H9 (cell line): Measurements from ENCODE around the gene KCNV2. TPM values are rescaled to one million over a fixed set of nuclear protein-coding genes. Genes with fewer than 3 reads are reported as not detected.

Experiments
- DNase-seq: peaks from one replicate; pipeline ENCODE4 v3.0.0-alpha.2; 2017
- H2AFZ ChIP-seq: one replicate; pipeline ENCODE4 v1.6.1; 2013; ENCODE audit warnings: mild to moderate bottlenecking, low read length, control low read depth, moderate library complexity
- H2AK5ac ChIP-seq: 2 replicates; pipeline ENCODE4 v1.6.1; 2013; ENCODE audit warnings: low read length, control low read depth, mixed read lengths; ENCODE audit not compliant: insufficient read length
- H2BK120ac ChIP-seq: one replicate; pipeline ENCODE4 v1.6.1; 2013; ENCODE audit warnings: low read depth, mild to moderate bottlenecking, low read length, control low read depth, inconsistent platforms; ENCODE audit not compliant: poor library complexity, severe bottlenecking
- H2BK12ac ChIP-seq: 2 replicates; pipeline ENCODE4 v1.6.1; 2013; ENCODE audit warnings: low read length, control low read depth, mixed read lengths, low read depth; ENCODE audit not compliant: insufficient read length
- H2BK15ac ChIP-seq: 2 replicates; pipeline ENCODE4 v1.6.1; 2013; ENCODE audit warnings: low read depth, low read length, control low read depth
- H2BK20ac ChIP-seq: one replicate; pipeline ENCODE4 v1.6.1; 2013; ENCODE audit warnings: low read depth, mild to moderate bottlenecking, low read length, control low read depth, inconsistent platforms; ENCODE audit not compliant: poor library complexity, severe bottlenecking
- H2BK5ac ChIP-seq: 2 replicates; pipeline ENCODE4 v1.6.1; 2013; ENCODE audit warnings: low read length, control low read depth, mixed read lengths; ENCODE audit not compliant: insufficient read length
- H3K14ac ChIP-seq: 2 replicates; pipeline ENCODE4 v1.6.1; 2013; ENCODE audit warnings: low read length, control low read depth; ENCODE audit not compliant: insufficient read depth
- H3K18ac ChIP-seq: 2 replicates; pipeline ENCODE4 v1.6.1; 2013; ENCODE audit warnings: low read depth, mild to moderate bottlenecking, mixed read lengths, low read length, control low read depth; ENCODE audit not compliant: insufficient read length
- H3K23ac ChIP-seq: 2 replicates; pipeline ENCODE4 v1.6.1; 2013; ENCODE audit warnings: low read length, control low read depth, mixed read lengths, low read depth; ENCODE audit not compliant: insufficient read length
- H3K23me2 ChIP-seq: 2 replicates; pipeline ENCODE4 v1.6.1; 2013; ENCODE audit warnings: low read depth, mild to moderate bottlenecking, mixed read lengths, low read length, control low read depth; ENCODE audit not compliant: insufficient read length, poor library complexity, severe bottlenecking
- H3K27ac ChIP-seq: 2 replicates; pipeline ENCODE4 v1.5.1; 2013; ENCODE audit warnings: low read length, control low read depth, mixed read lengths, low read depth; ENCODE audit not compliant: insufficient read length
- H3K27me3 ChIP-seq: 2 replicates; pipeline ENCODE4 v1.6.1; 2013; ENCODE audit warnings: low read length, control low read depth, inconsistent platforms; ENCODE audit not compliant: insufficient read depth
- H3K4ac ChIP-seq: 2 replicates; pipeline ENCODE4 v1.6.1; 2013; ENCODE audit warnings: low read depth, mild to moderate bottlenecking, control low read depth, inconsistent platforms, low read length, moderate library complexity
- H3K4me1 ChIP-seq: 2 replicates; pipeline ENCODE4 v1.6.1; 2013; ENCODE audit warnings: low read length, control low read depth, inconsistent platforms; ENCODE audit not compliant: insufficient read depth
- H3K4me2 ChIP-seq: 2 replicates; pipeline ENCODE4 v1.6.1; 2013; ENCODE audit warnings: low read length, control low read depth, mixed read lengths; ENCODE audit not compliant: insufficient read length, insufficient read depth
- H3K56ac ChIP-seq: 2 replicates; pipeline ENCODE4 v1.6.1; 2013; ENCODE audit warnings: low read depth, mild to moderate bottlenecking, mixed read lengths, low read length, control low read depth; ENCODE audit not compliant: insufficient read length
- H3K79me1 ChIP-seq: 2 replicates; pipeline ENCODE4 v1.6.1; 2013; ENCODE audit warnings: low read depth, mild to moderate bottlenecking, moderate library complexity, low read length, control low read depth, inconsistent platforms; ENCODE audit not compliant: insufficient read depth, poor library complexity, severe bottlenecking
- H3K79me2 ChIP-seq: 2 replicates; pipeline ENCODE4 v1.6.1; 2013; ENCODE audit warnings: low read length, control low read depth, inconsistent platforms; ENCODE audit not compliant: insufficient read depth
- H3K9ac ChIP-seq: 2 replicates; pipeline ENCODE4 v1.6.1; 2013; ENCODE audit warnings: low read length, control low read depth, mixed read lengths; ENCODE audit not compliant: insufficient read length; ENCODE audit errors: extremely low read depth
- H3K9me3 ChIP-seq: one replicate; pipeline ENCODE4 v1.6.1; 2013; ENCODE audit warnings: low read depth, low read length, inconsistent platforms; ENCODE audit not compliant: control insufficient read depth
- H3T11ph ChIP-seq: one replicate; pipeline ENCODE4 v1.6.1; 2013; ENCODE audit warnings: mild to moderate bottlenecking, low read length, control low read depth, inconsistent platforms
- H4K20me1 ChIP-seq: one replicate; pipeline ENCODE4 v1.6.1; 2013; ENCODE audit not compliant: control insufficient read depth, insufficient read length, insufficient read depth
- H4K5ac ChIP-seq: 2 replicates; pipeline ENCODE4 v1.6.1; 2013; ENCODE audit warnings: low read depth, mild to moderate bottlenecking, mixed read lengths, low read length, control low read depth; ENCODE audit not compliant: insufficient read length
- H4K8ac ChIP-seq: replicated peaks from 2 replicates; pipeline ENCODE4 v1.6.1; 2013; ENCODE audit warnings: low read length, control low read depth, mixed read lengths, low read depth; ENCODE audit not compliant: insufficient read length
- H4K91ac ChIP-seq: 2 replicates; pipeline ENCODE4 v1.6.1; 2013; ENCODE audit warnings: low read depth, mild to moderate bottlenecking, moderate library complexity, mixed read lengths, low read length, control low read depth; ENCODE audit not compliant: insufficient read length
- H3K27ac Mint-ChIP-seq, 3 experiments: 2 replicates in 2 of 3; 3 replicates in 1 of 3; pipeline ENCODE4 v1.8.0; 2020 to 2021; ENCODE audit warnings: mixed read lengths in 3 of 3, mild to moderate bottlenecking in 1 of 3, moderate library complexity in 1 of 3
- H3K27me3 Mint-ChIP-seq: 2 replicates; pipeline ENCODE4 v1.8.0; 2021; ENCODE audit warnings: low read depth, mild to moderate bottlenecking, moderate library complexity, mixed read lengths
- H3K36me3 Mint-ChIP-seq, 3 experiments: 2 replicates in 2 of 3; 3 replicates in 1 of 3; pipeline ENCODE4 v1.8.0; 2020 to 2021; ENCODE audit warnings: low read depth in 3 of 3, mixed read lengths in 3 of 3; ENCODE audit not compliant: insufficient read depth in 1 of 3
- H3K4me1 Mint-ChIP-seq, 2 experiments: 2 replicates each; pipeline ENCODE4 v1.8.0; 2020; ENCODE audit warnings: mixed read lengths in 2 of 2
- H3K4me3 Mint-ChIP-seq, 2 experiments: 2 replicates in 1 of 2; 3 replicates in 1 of 2; pipeline ENCODE4 v1.8.0; 2020 to 2021; ENCODE audit warnings: mild to moderate bottlenecking in 2 of 2, mixed read lengths in 2 of 2, moderate library complexity in 1 of 2
- H3K9me3 Mint-ChIP-seq, 2 experiments: 2 replicates in 1 of 2; 3 replicates in 1 of 2; pipeline ENCODE4 v1.8.0; 2020; ENCODE audit warnings: mild to moderate bottlenecking in 2 of 2, mixed read lengths in 2 of 2, moderate library complexity in 1 of 2
- CTCF ChIP-seq: fragments of 200-600 bp; sonication (generic); conservative IDR thresholded peaks from 3 replicates; pipeline ENCODE4 v1.8.0; 2021; ENCODE audit warnings: antibody characterized with exemption, mild to moderate bottlenecking
- WGBS: extraction: QIAGEN DNeasy Blood & Tissue Kit; methylation state at CpG from one replicate; pipeline ENCODE4 v1.1.7; 2013; ENCODE audit warnings: missing lambda C conversion rate, low lambda C conversion rate, mixed read lengths; ENCODE audit not compliant: insufficient read length; ENCODE audit errors: extremely low coverage; 5-methylcytosine and 5-hydroxymethylcytosine counted together
- total RNA-seq: library from RNA; stranded (reverse); gene quantifications from 2 replicates; pipeline ENCODE4 v1.2.1, GENCODE V29; 2021

KCNV2 gene
- total RNA-seq, 1 experiment from 2014 or later = not detected

DNA sequence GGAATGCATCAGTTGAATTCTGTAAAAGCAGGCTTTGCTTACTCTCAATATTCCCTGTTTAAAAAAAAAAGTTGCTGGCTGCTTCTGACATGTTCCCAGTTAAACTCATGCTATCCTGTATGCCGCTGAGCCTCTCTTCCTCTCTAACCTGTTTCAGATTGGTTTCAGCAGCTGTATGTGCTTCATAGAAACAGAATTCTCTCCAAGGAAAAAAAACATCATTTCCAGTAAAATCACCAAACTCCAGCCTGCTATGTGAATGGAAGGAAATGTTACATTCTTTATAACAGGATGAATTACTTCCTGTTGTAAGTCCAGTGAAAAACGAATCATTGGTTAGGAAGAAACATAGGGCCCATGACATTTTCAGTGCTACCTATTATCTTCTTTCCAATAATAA, 25.7 kb upstream of the KCNV2 start:
- peaks cover 4% of the 10 kb centered on the region in 2 experiments; a peak in 3 of 4 replicates for H3K4me1 Mint-ChIP-seq
- no peaks in the 10 kb centered on the region for H4K20me1 ChIP-seq

More for the DNA sequence above, 25.7 kb upstream of the KCNV2 start:
- H3K23me2 ChIP-seq = no peaks in the 10 kb centered on the region
- no peak overlapping the region for H3K9ac ChIP-seq
- H4K8ac ChIP-seq = no peak overlapping the region
- H2BK5ac ChIP-seq = no peak overlapping the region
- H3K79me2 ChIP-seq = no peaks in the 10 kb centered on the region
- no peaks in the 10 kb centered on the region for H3K9me3 Mint-ChIP-seq
- no peak overlapping the region for H2BK12ac ChIP-seq
- no peaks in the 10 kb centered on the region for H3K9me3 ChIP-seq
- no peak overlapping the region for H4K91ac ChIP-seq
- H2BK120ac ChIP-seq = no peak overlapping the region
- H3K14ac ChIP-seq = no peak overlapping the region
- no peak overlapping the region for H3K4ac ChIP-seq
- no peak overlapping the region for H2AK5ac ChIP-seq
- H3K4me1 ChIP-seq = no peaks in the 10 kb centered on the region
- no peak overlapping the region for H2BK15ac ChIP-seq
- H3K27me3 Mint-ChIP-seq = no peaks in the 10 kb centered on the region
- no peak for TF ChIP-seq CTCF
- H3T11ph ChIP-seq = no peak overlapping the region
- WGBS = no CpG with 5 or more reads among the region's 2 CpGs
- no peak overlapping the region for H3K56ac ChIP-seq
- no peaks in the 10 kb centered on the region for H3K79me1 ChIP-seq
- H3K36me3 Mint-ChIP-seq = no peaks in the 10 kb centered on the region; a peak in 1 of 7 replicates
- DNase-seq = no peak
- no peak overlapping the region for H4K5ac ChIP-seq
- no peak overlapping the region for H3K27ac ChIP-seq
- no peak overlapping the region for H3K4me3 Mint-ChIP-seq
- no peak overlapping the region for H3K4me2 ChIP-seq
- H2AFZ ChIP-seq = no peak overlapping the region
- H3K27ac Mint-ChIP-seq = no peak overlapping the region; a peak in 1 of 7 replicates
- H3K18ac ChIP-seq = no peak overlapping the region
- no peaks in the 10 kb centered on the region for H3K27me3 ChIP-seq
- no peak overlapping the region for H3K23ac ChIP-seq
- no peak overlapping the region for H2BK20ac ChIP-seq
